Left cardiac atrium (tissue), 4 donors: Measurements from ENCODE around the gene GPR137C. TPM values are rescaled to one million over a fixed set of nuclear protein-coding genes. Genes with fewer than 3 reads are reported as not detected.

Experiments used
- ATAC-seq, 2 donors: fragments of 200-7000 bp; cut with Tn5 transposase; one replicate each; pipeline ENCODE4 v1.9.1; 2020; ENCODE audit warnings: mild to moderate bottlenecking in 2 of 2, moderate library complexity in 2 of 2
- DNase-seq: peaks from one replicate; pipeline ENCODE4 v3.0.0-alpha.2; 2020
- intact Hi-C, 2 donors: fragments of 100-400 bp; cut with DNase I; formaldehyde crosslinking; loops; one replicate each; pipeline versions ENCODE4 v1.14.1 to v1.15.1; 2022 to 2023
- long read RNA-seq: library from polyadenylated mRNA; unstranded; transcript quantifications from one replicate; pipeline ENCODE4 v2.0.0, GENCODE V29; 2021
- total RNA-seq, 2 donors: library from RNA; stranded (reverse); fragmentation: NEBNext Ultra II Directional; extraction: Animal tissue kit (Norgen Biotek cat#: 25700); gene quantifications; one replicate each; pipeline ENCODE4 v1.2.1, GENCODE V29; 2021
- donor health status: DM: no; HTN: yes; CAD: no.
- donor health status: DM: no; HTN: yes; CAD: no; lungs with severe emphysema.
- donor health status: DM: yes; HTN: yes; CAD: no.
- donor health status: Dilated cardiomyopathy.

The GPR137C gene
- total RNA-seq: under 1 TPM; 0.52 to 0.74 TPM
- long read RNA-seq: 0 reads

GRCh38 chr14:52552063-52552988, at the start of gene GPR137C, which contains the start of gene TXNDC16:
TSS of gene GPR137C (plus strand) at chr14:52552836. CDS start at chr14:52553148, 312 bp downstream.
TSS of gene TXNDC16 (minus strand) at chr14:52552505. CDS start at chr14:52543557, 8,948 bp downstream.
- DNase-seq (peak; percentile 100), ATAC-seq (peak; percentile 98 to 99)
- intact Hi-C loops: loop anchor here in 1 of 2 donors (5.0 kb wide), 1 partner anchor 145 kb away; the partner anchor contains the start of gene ERO1A

- intact Hi-C loops: no loop called here
- ATAC-seq (no peak), DNase-seq (no peak)
Observed at GRCh38 chr14:52513249-52513648, 39.4 kb upstream of the GPR137C start.

- DNase-seq (no peak), ATAC-seq (no peak)
- intact Hi-C loops: no loop called here
Observed at GRCh38 chr14:52514046-52514811, 38.4 kb upstream of the GPR137C start.

- DNase-seq (no peak), ATAC-seq (no peak)
- intact Hi-C loops: no loop called here
Observed at GRCh38 chr14:52522033-52522432, 30.6 kb upstream of the GPR137C start.

GRCh38 chr14:52522581-52523345, 29.9 kb upstream of the GPR137C start:
- ATAC-seq: no peak
- intact Hi-C loops: no loop called here
- no peak for DNase-seq

GRCh38 chr14:52527052-52527451, 25.6 kb upstream of the GPR137C start:
- DNase-seq (no peak), ATAC-seq (no peak)
- intact Hi-C loops: no loop called here

GRCh38 chr14:52531481-52531880, 21.2 kb upstream of the GPR137C start:
- DNase-seq (no peak), ATAC-seq (no peak)
- intact Hi-C loops: no loop called here

- ATAC-seq (no peak), DNase-seq (no peak)
- intact Hi-C loops: no loop called here
Observed at GRCh38 chr14:52536269-52536668, 16.4 kb upstream of the GPR137C start.

- intact Hi-C loops: no loop called here
- no peak for DNase-seq
- no peak for ATAC-seq
Observed at GRCh38 chr14:52538623-52539022, 14.0 kb upstream of the GPR137C start.

GRCh38 chr14:52545584-52546317, 6.9 kb upstream of the GPR137C start:
- DNase-seq (no peak), ATAC-seq (no peak)
- intact Hi-C loops: no loop called here

GRCh38 chr14:52546318-52546670, 6.3 kb upstream of the GPR137C start:
- DNase-seq (no peak), ATAC-seq (no peak)
- intact Hi-C loops: no loop called here

GRCh38 chr14:52547027-52547426, 5.6 kb upstream of the GPR137C start:
- no peak for DNase-seq
- ATAC-seq: peak in 1 of 2 donors; percentile 62
- intact Hi-C loops: no loop called here

GRCh38 chr14:52547526-52547925, 5.1 kb upstream of the GPR137C start:
- ATAC-seq (no peak), DNase-seq (no peak)
- intact Hi-C loops: no loop called here

- intact Hi-C loops: loop anchor here in 1 of 2 donors (5.0 kb wide), 1 partner anchor 147 kb away; the partner anchor contains the start of gene ERO1A
- DNase-seq (no peak), ATAC-seq (no peak)
Observed at GRCh38 chr14:52550661-52551060, 2.0 kb upstream of the GPR137C start.

GRCh38 chr14:52551205-52551604, 1.4 kb upstream of the GPR137C start:
- DNase-seq: no peak
- intact Hi-C loops: loop anchor here in 1 of 2 donors (5.0 kb wide), 1 partner anchor 146 kb away; the partner anchor contains the start of gene ERO1A
- ATAC-seq: no peak

- DNase-seq: no peak
- intact Hi-C loops: loop anchor here in 1 of 2 donors (5.0 kb wide), 1 partner anchor 146 kb away; the partner anchor contains the start of gene ERO1A
- peak in 1 of 2 donors; percentile 15 for ATAC-seq
Observed at GRCh38 chr14:52551696-52552062, 957 bp upstream of the GPR137C start.

GRCh38 chr14:52553002-52553670, 500 bp downstream of the GPR137C start:
- ATAC-seq: peak; percentile 1 to 21
- peak; percentile 43 for DNase-seq
- intact Hi-C loops: loop anchor here in 1 of 2 donors (5.0 kb wide), 1 partner anchor 144 kb away; the partner anchor contains the start of gene ERO1A
